Erythroblast (primary cell): ENCODE measurements around the gene VIPR1.
A peak's percentile ranks its signal among the peaks of the same experiment; 100 is the strongest.
"Not testable (repeated sequence)": the region's sequence is repeated elsewhere in the genome, so short reads cannot be mapped to it uniquely, and the experiment has no call there.

Source experiments
- DNase-seq, 2 experiments: peaks; one replicate each; lab custom pipeline; 2025; lab: John Stamatoyannopoulos, UW
- GATA1 ChIP-seq: IDR thresholded peaks from 2 replicates; pipeline ENCODE4 v1.6.1; 2011; ENCODE audit warnings: low read depth, mild to moderate bottlenecking, control low read depth, low read length, moderate library complexity
- POLR2A ChIP-seq: IDR thresholded peaks from 2 replicates; pipeline ENCODE4 v1.6.1; 2011; ENCODE audit warnings: mild to moderate bottlenecking, low read length

Gene VIPR1

GRCh38 chr3:42545284-42545900 is 42.9 kb downstream of the VIPR1 start:
- no peak for DNase-seq
- no peak for TF ChIP-seq POLR2A
- no peak for TF ChIP-seq GATA1

DNA sequence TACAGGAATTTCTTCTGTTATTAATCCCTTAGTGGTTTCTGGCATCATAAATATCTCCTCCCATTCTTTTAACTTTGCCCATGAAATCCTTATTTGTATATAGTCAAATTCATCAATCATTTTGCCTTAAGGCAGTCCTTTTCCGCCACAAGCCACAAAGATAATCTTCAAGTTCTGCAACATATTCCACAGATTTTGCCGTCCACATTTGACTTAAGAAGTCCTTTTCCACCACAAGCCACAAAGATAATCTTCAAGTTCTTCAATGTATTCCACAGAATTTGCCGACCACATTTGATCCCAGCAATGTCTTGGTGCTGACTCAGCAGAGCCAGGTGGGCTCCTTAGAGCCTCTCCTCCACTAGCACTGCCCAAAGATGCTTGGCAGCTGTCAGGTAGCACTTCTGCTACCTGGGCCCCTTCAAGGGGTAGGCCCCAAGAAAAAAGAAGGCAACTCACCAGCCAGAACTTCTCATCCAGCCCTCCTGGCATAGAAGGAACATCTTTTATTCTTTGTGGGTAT is 44.3 kb downstream of the VIPR1 start:
- DNase-seq: no peak
- TF ChIP-seq POLR2A: no peak
- TF ChIP-seq GATA1: no peak

DNA sequence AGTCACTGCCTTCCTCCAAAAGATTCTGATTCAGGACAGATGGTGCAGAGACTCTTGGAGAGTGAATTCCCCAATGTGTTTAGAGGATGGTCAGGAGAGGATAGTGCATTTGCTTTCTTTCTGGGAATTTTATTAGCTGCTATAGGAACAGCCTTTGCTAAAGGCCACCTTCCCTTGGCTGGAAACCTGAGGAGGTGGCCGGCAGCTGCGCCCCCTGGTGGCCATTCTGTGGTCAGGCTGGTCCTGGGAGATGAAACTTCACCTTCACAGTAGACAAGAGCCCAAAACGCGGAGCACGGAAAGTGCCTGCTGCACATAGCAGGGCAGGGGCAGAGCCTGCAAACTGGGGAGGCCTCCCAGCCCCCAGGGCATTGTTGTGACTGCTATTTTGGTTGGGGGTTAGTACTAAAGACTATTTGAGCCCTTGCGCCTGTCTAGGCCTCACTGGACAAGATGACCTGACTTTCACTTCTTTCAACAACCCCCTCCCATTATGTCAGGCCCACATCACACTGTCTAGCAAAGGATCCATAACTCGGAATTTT is 45.0 kb downstream of the VIPR1 start:
- TF ChIP-seq POLR2A (no peak), GATA1 (no peak)
- peak; percentile 62 to 79 for DNase-seq

- DNase-seq: no peak
- TF ChIP-seq GATA1 (no peak), POLR2A (no peak)
Measured at GRCh38 chr3:42549131-42549530, 46.7 kb downstream of the VIPR1 start.

DNA sequence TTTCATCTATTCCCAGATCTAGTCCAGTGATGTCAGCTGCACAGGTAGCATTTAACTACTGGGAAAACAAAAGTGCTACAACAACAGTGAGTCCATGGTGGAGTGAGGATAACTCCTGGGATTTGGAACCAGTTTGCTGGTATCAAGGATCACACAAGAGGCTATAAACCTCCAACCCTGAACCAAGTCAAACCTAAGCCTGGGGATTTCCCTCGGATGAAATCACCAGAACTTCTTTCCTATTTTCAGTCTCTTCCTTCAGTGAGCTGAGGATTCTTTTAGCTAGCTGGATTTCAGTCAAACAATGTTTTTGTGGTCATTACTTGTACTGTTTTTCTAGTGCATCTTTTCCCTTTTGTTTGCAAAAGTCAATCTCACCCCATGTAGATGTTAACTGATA is 47.8 kb downstream of the VIPR1 start:
- TF ChIP-seq POLR2A (no peak), GATA1 (no peak)
- no peak for DNase-seq

- DNase-seq: no peak
- TF ChIP-seq GATA1: no peak
Measured at GRCh38 chr3:42552830-42553229, 50.4 kb downstream of the VIPR1 start.

- TF ChIP-seq GATA1: no peak
- TF ChIP-seq POLR2A: no peak
- no peak for DNase-seq
Measured at GRCh38 chr3:42556089-42556632, 53.7 kb downstream of the VIPR1 start.

- not testable (repeated sequence) for DNase-seq
Measured at GRCh38 chr3:42556817-42557216, 54.4 kb downstream of the VIPR1 start.

GRCh38 chr3:42557854-42558253 is 55.4 kb downstream of the VIPR1 start:
- no peak for TF ChIP-seq GATA1
- TF ChIP-seq POLR2A: no peak
- peak in 1 of 2 experiments; percentile 10 for DNase-seq

DNA sequence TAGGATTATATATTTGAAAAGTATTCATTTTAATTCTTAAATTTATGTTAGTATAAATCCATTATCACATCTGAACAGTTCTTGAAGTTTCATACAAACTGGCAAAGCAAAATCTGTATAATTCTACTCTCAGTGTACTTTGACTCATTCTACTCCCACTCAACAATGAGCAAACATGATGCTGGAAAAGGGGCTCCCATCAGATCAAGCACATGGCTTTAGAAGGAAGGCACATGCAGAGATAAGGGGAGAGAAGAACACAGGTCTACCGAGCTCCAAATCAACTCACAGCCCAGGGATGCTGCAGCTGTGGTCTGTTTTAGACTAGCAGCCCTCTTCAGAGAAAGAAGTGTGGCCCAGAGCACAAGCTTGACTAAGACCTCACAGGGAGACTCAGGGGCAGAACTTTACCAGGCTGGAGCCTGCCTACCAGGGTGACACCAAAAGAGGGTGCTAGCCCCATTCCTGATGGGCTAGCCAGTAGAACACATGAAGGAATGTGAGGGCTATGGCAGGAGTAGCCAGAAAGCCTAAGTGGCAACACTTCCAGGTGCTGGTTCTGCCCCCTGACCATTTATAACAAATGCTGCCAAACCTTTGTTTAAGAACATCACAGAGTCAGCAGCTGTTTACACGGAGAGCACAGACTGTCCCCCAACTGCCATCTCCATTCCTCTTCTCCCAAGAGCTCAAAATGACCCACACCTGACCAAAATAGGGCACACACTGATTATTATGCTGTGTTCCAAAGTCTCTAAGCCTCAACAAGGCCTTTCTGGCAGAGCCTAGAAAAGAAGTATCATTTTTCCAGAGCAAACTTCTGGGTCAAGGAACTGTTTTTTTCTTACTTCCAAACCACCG is 59.8 kb downstream of the VIPR1 start:
- DNase-seq: no peak
- TF ChIP-seq GATA1 (no peak), POLR2A (no peak)

DNA sequence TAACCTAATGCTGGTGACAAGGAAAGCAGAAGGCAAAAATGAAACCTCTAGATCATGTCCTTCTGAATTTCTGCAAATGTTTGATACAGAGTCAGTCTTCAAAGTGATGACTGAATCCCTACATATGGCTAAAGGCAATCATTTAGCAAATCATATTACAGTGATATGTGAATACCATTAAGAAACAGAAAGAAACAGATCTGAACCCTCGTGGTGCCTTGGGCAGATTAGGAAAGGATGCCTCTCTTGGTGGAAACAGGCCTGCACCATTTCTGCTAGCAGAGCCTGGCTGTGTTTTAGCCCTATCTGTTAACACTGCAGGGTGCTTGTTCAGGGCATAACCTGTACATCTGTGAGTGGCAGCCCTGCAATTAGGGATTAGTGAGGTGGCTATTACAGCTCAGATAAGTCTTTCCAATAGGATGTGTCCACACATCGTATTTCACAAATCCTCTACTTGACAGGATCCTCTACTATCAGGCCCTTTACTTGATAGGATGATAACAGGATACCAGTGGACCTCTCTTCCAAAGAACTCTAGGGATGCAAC is 67.2 kb downstream of the VIPR1 start:
- DNase-seq: no peak
- TF ChIP-seq GATA1 (no peak), POLR2A (no peak)

- peak; percentile 43 to 67 for DNase-seq
- TF ChIP-seq POLR2A: no peak
- no peak for TF ChIP-seq GATA1
Measured at GRCh38 chr3:42572278-42572677, 69.8 kb downstream of the VIPR1 start.

- TF ChIP-seq GATA1: no peak
- no peak for TF ChIP-seq POLR2A
- DNase-seq: no peak
Measured at GRCh38 chr3:42575137-42575741, 72.8 kb downstream of the VIPR1 start.

DNA sequence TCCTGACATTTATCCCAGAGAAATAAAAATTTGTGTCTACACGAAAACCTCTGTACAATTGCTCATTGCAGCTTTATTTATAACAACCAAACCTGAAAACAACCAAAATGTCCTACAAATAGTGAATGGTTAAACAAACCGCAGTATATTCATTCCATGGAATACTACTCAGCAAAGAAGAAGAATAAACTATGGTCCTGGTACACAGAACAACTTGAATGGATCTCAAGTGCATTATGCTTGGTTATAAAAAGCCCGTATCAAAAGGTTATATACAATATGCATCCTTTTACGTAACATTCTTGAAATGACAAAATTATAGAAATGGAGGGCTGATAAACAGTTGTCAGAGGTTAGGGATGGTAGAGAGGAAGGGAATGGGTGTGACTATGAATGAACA is 75.6 kb downstream of the VIPR1 start:
- no peak for TF ChIP-seq GATA1
- no peak for DNase-seq

GRCh38 chr3:42579346-42579745 is 76.9 kb downstream of the VIPR1 start:
- DNase-seq: not testable (repeated sequence)
